HG02943 (cell line): ENCODE data around the gene MLLT3.
"Not testable (repeated sequence)": the region's sequence is repeated elsewhere in the genome, so short reads cannot be mapped to it uniquely, and the experiment has no call there.

Experiments used
- ATAC-seq: cut with Tn5 transposase; IDR thresholded peaks from one replicate; pipeline ENCODE4 v1.9.1; 2021; ENCODE audit warnings: mild to moderate bottlenecking, low read depth, moderate library complexity; ENCODE audit not compliant: unreplicated experiment

The MLLT3 gene

DNA sequence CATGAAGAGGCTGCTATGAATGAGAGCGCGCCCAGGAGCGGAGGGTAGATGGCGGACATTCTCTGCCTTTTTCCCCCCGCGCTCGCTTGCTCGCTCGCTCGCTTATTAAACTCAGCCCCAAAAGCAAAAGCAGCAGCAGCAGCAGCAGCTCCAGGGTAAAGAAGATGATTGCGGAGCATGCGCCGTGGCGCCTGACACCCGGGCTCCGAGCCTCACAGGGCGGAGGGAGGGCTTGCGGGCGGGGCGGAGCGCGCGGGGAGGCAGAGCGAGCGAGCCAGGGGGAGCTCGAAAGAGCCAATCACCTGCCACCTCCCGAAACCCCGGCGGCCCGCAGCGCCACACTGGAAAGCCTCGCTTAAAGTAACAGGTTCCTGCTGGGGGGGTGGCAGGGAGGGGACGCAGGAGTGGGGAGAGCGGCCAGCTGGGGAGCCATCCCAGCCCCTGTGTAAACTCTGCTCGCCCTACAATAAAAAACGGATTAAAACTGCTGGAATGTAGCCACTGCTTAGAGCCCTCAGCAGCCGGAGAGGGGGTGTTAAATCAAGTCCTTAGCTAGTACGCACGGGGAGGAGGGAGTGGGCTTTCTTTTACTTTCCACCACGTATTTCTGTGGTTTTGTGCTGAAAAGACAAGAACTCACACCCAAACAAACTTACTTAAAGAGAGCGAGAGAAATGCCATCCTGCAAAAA, at the start of gene MLLT3:
MLLT3 (minus strand) TSS at position 170 of the 691 bp plus-strand sequence.
- peak; percentile 68 for ATAC-seq

DNA sequence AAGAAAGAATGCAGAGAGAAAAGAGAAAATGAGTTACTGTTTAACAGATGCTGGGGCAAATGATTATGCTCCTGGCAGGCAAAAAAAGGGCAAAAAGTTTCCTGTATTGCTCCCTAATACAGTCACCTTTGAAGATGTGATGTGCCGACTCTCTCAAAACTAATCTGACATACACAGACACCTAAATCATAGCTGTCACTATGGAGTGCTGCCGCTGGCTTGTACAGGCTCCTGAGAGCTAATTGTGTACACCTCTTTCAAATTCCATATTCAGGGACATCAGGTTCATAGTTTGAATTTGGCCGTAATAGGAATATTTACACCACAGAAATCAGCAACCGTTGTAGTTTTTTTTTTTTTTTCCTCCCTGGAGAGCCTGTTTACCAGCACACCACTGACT, 49.3 kb upstream of the MLLT3 start:
- no peak for ATAC-seq

DNA sequence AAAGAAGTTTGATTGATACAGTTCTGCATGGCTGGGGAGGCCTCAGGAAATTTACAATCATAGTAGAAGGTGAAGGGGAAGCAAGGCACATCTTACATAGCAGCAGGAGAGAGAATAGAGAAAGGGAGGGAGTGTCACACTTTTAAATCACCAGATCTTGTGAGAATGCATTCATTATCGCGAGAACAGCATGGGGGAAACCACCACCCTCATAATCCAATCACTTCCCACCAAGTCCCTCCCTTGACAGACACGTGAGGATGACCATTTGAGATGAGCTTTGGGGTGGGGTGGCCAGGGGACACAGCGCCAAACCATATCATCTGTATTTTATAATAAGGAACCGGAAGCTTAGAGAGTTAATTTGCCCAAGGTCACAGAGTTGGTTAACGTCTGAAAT, 48.1 kb upstream of the MLLT3 start:
- ATAC-seq = no peak

DNA sequence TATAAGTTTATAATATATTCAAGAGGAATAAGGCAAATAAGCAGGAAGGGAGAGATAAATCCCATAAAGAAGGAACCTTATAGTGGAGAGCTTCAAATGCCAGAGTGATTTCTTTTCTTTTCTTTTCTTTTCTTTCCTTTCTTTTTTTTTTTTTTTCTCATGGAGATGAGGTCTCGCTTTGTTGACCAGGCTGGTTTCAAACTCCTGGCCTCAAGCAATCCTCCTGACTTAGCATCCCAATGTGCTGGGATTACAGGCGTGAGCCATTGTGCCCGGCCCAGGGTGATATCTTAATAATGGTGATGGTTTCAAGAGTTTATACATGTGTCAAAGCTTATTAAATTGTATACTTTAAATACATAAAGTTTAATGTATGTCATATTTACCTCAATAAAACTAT, 42.2 kb upstream of the MLLT3 start:
- ATAC-seq = no peak

DNA sequence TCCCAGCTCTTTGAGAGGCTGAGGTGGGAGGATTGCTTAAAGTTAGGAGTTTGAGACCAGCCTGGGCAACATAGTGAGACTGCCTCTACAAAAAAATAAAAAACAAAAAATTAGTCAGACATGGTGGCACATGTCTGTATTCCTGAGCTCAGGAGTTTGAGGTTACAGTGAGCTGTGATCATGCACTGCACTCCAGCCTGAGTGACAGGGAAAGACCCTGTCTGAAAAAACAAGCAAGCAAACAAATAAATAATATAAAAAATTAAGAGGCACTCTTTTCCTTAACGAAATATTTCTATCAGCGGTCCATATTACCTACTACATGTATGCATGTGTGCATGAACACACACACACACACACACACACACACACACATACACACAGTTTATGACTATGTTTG, 40.8 kb upstream of the MLLT3 start:
- ATAC-seq = no peak

DNA sequence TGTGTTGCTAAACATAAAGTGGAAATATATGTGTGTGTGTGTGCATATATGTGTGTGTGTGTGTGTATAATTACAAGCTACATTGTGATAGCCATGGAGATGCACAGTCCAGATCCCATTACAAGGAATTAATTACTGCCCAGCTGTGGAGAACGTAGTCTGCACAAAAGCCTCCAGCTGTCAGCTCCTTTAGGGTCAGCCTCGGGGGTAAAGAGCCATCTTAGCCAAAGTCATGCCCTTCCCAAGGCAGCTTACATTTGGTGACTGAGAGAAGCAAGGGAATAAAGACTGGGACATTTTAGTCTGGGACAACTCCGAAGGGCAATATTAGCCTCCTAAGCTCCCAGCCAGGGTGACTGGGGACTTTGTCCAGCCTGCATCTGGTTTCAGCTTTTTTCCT, 39.9 kb upstream of the MLLT3 start:
- ATAC-seq = no peak

DNA sequence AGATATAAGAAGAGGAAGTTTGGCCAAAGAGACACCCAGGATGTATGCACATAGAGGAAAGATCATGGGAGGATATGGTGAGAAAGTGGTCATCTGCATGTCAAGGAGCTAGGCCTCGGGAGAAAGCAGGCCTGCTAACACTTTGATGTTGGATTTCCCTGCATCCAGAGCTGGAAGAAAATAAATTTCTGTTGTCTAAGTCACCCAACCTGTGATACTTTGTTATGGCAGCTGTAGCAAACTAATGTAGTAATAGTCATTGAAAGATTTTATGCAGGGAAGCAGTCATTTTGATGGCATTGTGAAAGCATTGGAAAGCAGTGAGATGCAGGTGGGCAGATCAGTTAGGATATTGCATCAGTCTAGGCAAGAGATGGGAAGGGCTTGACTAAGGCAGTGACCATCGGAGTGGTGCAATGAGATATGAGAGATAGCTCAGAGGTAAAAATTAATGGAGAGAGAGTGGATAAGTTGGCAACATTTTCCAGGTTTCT, 37.2 kb upstream of the MLLT3 start:
- no peak for ATAC-seq

DNA sequence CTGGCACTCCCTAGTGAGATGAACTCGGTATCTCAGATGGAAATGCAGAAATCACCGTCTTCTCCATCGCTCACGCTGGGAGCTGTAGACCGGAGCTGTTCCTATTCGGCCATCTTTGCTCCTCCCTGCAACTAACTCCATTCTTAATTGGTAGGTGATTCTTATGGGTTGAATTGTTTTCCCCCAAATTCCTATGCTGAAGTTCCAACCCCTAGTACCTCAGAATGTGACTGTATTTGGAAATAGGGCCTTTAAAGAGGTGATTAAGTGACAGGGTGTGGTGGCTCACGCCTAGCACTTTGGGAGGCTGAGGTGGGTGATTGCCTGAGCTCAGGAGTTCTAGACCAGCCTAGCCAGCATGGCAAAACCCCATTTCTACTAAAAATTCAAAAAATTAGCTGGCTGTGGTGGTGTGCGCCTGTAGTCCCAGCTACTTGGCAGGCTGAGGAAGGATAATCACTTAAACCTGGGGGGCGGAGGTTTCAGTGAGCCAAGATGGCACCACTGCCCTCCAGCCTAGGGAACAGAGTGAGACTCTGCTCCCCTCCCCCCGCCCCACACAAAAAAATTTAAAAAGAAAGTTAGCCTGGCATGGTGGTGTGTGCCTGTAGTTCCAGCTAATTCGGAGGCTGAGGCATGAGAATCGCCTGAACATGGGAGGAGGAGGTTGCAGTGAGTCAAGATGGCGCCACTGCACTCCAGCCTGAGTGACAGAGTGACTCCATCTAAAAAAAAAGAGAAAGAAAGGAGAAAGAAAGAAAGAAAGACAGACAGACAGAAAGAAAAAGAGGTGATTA, 36.6 kb upstream of the MLLT3 start:
- ATAC-seq = no peak

DNA sequence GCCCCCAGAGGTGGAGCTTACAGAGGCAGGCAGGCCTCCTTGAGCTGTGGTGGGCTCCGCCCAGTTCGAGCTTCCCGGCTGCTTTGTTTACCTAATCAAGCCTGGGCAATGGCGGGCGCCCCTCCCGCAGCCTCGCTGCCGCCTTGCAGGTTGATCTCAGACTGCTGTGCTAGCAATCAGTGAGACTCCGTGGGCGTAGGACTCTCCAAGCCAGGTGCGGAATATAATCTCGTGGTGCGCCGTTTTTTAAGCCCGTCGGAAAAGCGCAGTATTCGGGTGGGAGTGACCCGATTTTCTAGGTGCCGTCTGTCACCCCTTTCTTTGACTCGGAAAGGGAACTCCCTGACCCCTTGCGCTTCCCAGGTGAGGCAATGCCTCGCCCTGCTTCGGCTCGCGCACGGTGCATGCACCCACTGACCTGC, 36.0 kb upstream of the MLLT3 start:
- not testable (repeated sequence) for ATAC-seq

DNA sequence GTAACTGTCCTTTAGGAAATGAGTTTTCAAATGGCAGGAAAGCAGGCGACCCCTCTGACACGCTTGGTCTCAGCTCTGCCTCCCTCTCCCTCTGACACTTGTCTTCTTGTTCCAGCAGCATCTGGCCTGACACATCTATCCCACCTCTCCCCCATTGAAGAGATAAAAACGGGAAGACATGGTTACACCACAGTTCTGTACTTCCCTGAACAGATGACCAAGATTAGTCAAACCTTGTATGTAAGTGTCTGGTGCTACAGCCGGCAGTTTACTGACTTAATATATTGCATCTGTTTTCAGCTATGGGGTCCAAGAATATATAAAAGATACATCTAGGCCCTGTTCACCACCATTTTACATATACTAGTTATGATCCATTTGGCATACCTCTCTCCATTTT, 29.6 kb upstream of the MLLT3 start:
- no peak for ATAC-seq

DNA sequence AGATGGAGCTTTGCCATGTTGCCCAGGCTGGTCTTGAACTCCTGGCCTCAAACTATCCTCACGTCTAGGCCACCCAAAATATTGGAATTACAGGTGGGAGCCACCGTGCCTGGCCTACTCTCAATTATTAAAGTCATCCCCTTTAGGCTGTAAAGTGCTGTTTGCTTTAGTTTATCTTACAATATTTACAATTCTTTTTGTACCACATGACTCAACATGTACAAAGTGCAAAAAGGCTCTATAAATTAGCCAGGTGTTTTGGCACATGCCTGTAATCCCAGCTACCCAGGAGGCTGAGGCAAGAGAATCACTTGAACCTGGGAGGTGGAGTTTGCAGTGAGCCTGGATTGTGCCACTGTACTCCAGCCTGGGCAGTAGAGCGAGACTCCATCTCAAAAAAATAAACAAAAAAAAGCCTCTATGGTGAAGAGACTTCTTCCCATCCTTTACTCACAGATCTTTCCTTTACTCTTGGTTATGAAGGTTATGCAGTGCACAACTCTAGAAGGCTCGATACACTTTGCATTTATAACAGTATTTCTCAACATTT, 28.5 kb upstream of the MLLT3 start:
- no peak for ATAC-seq

DNA sequence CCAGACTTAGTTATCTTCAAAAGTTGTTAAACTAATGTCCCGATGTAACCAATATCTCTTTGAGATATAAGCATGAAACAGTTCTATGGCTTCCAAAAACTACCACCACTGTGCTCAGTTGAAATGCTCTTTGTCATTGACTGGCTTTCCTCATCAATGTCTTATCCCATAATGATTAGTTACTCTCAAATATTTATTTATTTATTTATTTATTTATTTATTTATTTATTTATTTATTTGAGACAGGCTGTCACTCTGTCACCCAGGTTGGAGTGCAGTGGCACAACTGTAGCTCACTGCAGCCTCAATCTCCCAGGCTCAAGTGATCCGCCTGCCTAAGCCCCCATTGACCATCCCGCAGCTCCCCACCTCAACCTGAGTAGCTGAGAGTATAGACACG, 28.0 kb upstream of the MLLT3 start:
- ATAC-seq = no peak

DNA sequence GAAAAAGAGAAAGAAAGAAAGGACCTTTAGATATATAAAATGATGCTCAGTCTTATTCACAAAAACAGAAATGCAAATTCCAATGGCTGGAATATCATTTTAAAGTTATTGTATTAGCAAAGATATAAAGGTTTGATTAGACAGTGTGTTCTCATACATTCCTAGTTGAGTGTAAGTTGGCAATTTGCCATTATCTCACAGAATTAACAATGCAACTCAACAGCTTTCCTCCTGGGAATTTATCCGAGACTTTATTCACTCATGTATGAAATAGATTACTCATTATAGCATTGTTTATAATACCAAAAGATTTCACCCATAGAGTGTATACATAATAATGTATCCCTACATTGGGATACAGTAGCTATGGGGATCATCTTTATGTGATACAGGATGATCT, 27.1 kb upstream of the MLLT3 start:
- ATAC-seq = no peak

DNA sequence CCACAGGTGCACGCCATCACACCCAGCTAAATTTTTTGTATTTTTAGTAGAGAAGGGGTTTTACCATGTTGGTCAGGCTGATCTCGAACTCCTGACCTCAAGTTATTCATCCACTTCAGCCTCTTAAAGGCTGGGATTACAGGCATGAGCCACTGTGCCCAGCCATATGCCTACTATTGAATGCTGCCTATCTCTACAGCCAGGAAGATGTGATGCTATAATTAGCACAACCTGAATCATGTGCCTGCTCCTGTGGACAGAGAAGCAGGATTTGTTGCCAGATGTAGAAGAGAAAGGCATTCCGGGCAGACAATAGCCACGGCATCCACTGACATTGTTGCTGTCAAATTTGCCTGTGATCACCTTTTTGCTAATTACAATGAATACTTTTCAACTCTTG, 24.4 kb upstream of the MLLT3 start:
- ATAC-seq = no peak

DNA sequence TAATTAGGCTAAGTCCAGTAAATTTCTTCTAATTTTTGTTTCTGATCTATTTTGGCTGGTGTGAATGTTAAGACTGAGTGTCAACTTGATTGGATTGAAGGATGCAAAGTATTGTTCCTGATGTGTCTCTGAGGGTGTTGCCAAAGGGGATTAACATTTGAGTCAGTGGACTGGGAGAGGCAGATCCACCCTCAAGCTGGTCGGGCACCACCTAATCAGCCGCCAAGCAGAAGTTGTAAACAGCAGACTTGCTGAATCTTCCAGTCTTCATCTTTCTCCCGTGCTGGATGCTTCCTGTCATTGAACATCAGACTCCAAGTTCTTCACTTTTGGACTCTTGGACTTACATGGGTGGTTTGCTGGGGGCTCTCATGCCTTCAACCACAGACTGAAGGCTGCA, 21.4 kb upstream of the MLLT3 start:
- ATAC-seq = no peak

DNA sequence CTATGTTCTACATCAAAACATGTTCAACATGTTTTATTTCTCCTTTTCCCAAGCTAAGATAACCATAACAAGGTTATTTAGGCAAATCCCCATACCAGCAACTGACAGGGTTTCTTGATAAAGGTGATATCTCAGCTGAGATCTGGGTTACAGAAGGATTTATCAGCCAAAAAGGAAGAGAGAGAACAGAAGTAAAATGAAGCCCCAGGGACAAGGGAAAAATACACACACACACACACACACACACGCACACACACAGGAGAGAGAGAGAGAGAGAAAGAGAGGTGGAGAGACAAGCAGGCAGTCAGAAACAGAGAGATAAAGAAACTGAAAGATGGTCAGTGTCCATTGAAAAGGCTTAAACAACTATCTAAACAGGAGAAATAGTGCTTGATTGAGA, 19.7 kb upstream of the MLLT3 start:
- no peak for ATAC-seq

DNA sequence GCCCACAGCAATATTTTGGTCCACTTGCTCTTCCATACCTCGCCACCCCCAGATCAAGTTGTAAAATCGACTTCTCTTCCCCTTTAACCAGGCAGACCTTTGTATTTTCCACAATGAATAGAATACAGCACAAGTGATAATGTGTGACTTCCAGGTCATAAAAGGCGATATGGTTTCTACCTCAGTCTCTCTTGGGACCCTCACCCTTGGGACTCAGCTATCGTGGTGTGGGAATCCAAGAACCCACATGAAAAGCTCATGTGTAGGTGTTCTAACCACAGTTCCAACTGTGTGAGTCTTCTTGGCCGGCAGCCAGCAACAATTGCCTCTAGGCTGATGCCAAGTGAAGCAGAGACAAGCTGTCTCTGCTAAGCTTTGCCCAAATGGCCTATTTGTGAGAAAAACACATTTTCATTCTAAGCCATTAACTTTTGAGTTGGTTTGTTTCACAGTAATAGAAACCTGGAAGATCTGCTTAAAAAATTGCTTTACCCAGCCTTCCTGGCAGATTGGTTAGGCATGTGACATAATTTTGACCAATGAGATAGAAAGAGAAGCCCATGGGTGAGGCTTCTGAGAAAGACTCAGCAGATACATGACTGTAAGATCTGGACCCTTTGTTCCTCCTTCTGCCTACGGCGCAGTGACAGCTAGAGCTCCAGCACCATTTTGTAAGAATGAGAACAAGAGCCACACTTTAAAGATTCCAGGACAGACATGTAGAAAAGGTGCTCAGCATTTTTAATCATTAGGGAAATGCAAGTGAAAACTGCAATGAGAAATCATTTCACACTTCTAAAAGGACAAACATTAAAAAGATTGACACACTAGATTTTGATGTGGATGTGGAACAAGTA, 18.3 kb upstream of the MLLT3 start:
- peak; percentile 89 for ATAC-seq

DNA sequence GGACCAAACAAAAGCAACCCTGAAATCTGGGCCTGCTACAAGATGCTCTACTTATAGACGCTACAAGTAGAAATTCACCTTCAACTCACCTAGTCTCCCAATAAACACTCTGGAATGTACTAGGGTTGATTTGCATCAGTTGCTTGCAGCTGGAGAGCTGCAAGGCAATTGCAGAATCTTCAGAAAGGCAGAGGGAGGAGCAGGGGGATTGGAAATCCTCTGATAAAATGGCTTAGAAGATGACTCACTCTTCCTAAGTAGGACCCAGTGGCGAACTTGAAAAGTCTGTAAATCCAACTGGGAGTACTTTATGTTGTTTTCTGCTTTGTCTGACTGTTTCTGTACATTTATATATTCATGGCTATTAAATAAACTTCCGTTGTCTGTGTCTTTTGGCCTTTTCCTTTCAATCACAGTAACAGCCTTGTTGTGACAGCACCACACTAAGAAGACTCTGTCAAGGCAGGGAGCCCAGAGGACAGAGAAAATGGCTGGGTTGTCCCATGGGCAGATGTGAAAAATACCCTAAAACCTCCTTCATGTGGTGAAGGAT, 14.7 kb upstream of the MLLT3 start:
- no peak for ATAC-seq

DNA sequence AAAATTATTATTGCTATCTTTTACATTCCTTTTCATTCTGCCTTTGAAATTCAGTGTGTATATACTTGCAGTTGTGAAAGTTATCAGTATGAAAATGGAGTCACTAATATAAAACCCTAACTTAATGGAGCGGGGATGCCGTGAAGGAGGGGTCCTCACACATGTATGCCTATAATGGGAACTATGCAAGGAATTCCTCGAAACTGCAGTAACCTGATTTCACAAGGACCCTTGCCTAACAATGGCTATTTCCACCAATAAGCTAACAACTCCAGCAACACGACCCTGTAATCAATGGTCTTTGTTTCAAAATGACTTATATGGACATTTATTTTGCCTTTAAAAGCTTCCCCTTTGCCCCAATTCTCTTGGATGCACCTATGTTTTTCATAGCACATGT, 12.6 kb upstream of the MLLT3 start:
- ATAC-seq = no peak

DNA sequence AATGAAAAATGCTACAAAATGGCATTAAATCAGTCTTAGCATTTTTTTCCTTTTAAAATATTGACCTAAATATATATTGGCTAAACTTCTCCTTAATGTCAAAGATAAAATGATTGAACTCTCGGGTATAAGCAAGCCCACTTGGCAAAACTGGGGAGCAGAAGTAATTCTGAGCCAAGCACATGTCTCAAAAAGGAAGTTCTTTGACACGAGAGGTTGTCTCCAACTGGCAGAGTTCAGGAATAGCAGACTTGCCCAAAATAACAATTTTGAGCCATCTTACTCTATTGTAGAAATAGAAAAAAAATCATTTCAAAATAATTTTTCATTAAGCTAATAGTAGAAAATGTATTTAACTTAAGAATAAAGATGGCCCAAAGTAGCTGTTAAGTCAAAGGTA, 10.4 kb upstream of the MLLT3 start:
- no peak for ATAC-seq
